GM21786 (cell line): Measurements from ENCODE around the gene PKD1L1.

Experiments used
- ATAC-seq: cut with Tn5 transposase; IDR thresholded peaks from one replicate; pipeline ENCODE4 v1.9.1; 2021; ENCODE audit not compliant: unreplicated experiment

Gene PKD1L1

GRCh38 chr7:47743965-47744591, 204.2 kb downstream of the PKD1L1 start:
- ATAC-seq, result no peak

- ATAC-seq, result no peak
Measured at GRCh38 chr7:47741984-47742383, 206.3 kb downstream of the PKD1L1 start.

- ATAC-seq, result no peak
Measured at GRCh38 chr7:47739891-47740290, 208.4 kb downstream of the PKD1L1 start.

GRCh38 chr7:47739301-47739875, 208.9 kb downstream of the PKD1L1 start:
- no peak for ATAC-seq

- peak; percentile 45 for ATAC-seq
Measured at GRCh38 chr7:47738563-47739166, 209.6 kb downstream of the PKD1L1 start.

- no peak for ATAC-seq
Measured at GRCh38 chr7:47737601-47738000, 210.7 kb downstream of the PKD1L1 start.

GRCh38 chr7:47735431-47736345, 212.6 kb downstream of the PKD1L1 start:
- no peak for ATAC-seq

- no peak for ATAC-seq
Measured at GRCh38 chr7:47734949-47735291, 213.3 kb downstream of the PKD1L1 start.

GRCh38 chr7:47734287-47734948, 213.8 kb downstream of the PKD1L1 start:
- ATAC-seq, result no peak

GRCh38 chr7:47730142-47730541, 218.1 kb downstream of the PKD1L1 start:
- no peak for ATAC-seq

- ATAC-seq, result no peak
Measured at GRCh38 chr7:47726047-47726726, 222.1 kb downstream of the PKD1L1 start.

- no peak for ATAC-seq
Measured at GRCh38 chr7:47725031-47725780, 223.1 kb downstream of the PKD1L1 start.
